T-helper 1 cell (primary cell): Measurements from ENCODE around the gene C2CD2.

Experiments used
- DNase-seq, 5 donors: peaks; one replicate each; pipeline ENCODE4 v3.0.0-alpha.2; 2012 to 2020

C2CD2 gene

GRCh38 chr21:41836166-41837015 lies 117.4 kb downstream of the C2CD2 start:
- no peak for DNase-seq

GRCh38 chr21:41835711-41836154 lies 118.1 kb downstream of the C2CD2 start:
- DNase-seq, result no peak
